HT-29 (cell line): ENCODE data around the gene MAN1B1. TPM values are rescaled to one million over a fixed set of nuclear protein-coding genes. Genes with fewer than 3 reads are reported as not detected.
A peak's percentile ranks its signal among the peaks of the same experiment; 100 is the strongest.
"Not testable (repeated sequence)": the region's sequence is repeated elsewhere in the genome, so short reads cannot be mapped to it uniquely, and the experiment has no call there.

Experiments used
- DNase-seq: peaks from one replicate; pipeline ENCODE4 v3.0.0-alpha.2; 2015; ENCODE audit warnings: low spot score
- total RNA-seq: library from RNA; depleted of rRNA; stranded (reverse); fragments of >200 nt; shearing (Covaris generic); gene quantifications from 2 replicates; pipeline ENCODE4 v1.2.3, GENCODE V29; 2014

The MAN1B1 gene
- total RNA-seq, 1 experiment from 2014 or later: 104 TPM

DNA sequence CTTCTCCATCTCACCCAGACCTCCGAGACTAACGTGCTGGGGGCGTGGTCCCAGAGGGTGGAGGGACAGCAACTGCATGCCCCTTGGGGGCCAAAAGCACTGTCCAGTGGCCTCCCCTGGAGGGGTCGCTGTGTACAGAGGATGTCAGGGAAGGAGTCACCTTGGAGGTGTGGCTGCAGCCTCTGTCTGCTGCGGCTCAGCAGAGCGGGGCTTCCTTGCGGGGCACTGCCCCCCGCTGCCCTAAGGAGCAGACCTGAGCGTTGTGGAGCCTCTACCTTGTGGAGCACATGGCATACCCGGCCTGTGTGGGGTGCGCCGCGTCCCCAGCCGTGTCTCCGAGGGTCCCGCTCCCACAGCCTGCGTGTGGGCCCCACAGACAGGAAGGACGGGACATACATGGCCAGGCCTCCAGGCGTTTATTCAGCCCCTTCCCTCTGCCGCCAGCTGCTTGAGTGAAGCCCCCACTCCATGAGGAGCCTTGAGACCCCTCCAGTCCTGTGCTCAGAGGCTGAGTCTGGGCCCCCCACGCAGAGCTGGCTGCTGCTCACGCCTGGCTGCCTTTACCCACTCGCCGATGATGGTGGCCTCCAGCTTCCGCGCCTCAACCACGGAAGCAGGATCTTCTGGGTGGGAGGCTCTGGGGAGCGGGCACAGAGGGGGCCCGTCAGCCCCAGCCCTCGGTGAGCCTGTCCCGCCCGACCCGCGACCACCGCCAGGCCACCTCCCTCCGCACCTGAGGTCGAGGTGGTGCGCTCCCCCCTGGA lies 23.5 kb downstream of the MAN1B1 start:
- DNase-seq: no peak

DNA sequence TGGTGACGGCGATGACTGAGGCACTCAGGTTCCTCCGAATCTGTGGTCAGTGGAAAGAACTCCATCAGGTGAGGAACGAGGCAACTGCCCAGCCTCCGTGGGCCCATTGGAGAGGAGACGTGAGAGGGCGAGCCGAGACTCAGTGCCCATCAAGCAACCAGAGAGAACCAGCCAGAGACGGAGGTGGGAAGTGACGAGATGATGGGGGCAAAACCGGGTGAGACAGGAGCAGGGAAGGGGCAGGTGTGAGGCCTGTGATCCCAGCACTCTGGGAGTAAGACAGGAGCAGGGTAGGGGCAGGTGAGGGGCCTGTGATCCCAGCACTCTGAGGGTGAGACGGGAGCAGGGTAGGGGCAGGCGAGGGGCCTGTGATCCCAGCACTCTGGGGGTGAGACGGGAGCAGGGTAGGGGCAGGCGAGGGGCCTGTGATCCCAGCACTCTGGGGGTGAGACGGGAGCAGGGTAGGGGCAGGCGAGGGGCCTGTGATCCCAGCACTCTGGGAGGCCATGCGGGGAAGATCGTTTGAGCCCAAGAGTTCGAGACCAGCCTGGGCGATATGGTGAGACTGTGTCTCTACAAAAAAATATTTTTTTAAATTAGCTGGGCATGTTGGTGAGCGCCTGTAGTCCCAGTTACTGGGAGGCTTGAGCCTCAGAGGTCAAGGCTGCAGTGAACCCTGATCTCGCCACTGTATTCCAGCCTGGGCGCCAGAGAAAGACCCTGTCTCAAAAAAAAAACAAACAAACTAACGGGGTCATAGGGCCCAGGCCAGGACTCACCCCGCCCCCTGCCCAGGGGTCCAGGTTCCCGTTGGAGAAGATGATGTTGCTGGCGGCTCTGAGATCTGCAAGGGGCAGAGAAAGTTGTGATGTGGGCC lies 24.4 kb downstream of the MAN1B1 start:
- DNase-seq: no peak

DNA sequence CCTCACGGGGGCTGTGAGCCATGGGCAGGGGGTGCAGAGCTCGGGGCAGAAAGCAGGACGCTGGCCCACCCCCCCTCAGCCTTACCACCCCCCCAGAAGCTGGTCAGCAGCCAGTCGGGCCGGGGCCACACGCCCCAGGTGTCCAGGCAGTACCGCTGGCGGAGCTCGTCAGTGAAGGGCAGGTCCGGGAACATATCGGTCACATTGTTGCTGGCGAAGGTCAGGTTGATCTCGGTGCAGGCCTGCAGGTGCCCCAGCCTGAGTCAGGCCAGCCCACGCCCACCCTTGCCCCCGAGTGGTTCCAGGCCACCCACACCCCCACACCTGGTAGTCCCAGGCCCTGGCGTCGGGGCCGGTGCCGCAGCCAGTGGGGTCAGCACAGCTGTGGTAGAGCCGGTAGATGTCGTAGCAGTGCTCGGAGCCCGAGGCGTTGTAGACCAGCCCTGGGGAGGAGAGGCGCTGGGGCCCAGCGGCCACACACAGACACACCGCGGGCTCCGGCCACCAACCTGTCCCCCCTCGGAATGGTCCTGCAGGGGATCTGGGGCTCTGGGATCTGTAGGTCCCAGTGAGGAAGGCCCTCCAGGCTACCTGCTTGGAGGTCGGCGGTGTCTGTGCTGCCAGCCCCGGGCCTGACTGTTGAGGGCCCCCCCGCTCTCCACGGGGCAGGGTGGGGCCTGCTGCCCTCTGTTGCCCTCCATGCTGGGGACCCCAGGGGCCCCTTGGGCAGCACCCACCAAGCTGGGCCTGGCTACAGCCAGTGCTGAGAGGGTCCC lies 25.2 kb downstream of the MAN1B1 start:
- no peak for DNase-seq

DNA sequence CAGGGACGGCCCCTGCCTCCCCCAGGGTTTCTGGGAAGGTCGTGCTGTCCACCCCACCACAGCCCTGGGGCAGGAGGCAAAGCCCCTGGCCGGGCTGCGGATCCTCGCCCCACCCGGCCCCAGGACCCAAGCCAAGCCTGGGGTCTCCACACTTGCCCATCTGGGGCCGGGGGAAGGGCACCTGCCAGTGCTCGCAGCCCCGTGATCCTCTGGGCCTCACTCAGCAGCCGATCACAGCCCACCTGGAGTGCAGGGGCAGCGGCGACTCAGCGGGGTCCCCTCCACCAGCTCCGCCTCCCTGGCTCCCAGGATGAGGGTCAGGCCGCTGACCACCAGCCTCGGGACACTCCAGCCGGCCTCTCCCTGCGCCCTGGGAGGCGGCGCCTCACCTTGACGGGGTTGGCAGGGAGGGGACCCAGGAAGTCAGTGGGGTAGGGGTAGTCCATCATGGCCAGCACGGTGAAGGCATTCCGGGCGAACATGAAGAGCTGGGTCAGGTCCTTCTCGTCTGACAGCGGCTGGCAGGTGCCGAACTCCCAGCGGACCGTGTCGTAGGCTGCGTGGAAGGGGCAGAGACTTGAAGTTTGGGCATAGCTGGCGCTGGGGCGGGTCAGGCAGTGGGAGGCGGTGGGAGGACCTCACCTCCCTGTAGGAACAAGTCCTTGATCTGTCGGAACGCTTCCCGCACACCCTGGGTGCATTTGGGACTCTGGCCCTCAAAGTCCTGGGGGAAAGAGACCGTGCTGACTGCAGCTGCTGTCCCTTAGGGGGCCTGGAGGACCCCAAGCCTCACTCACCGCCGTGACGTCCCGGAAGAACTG lies 26.0 kb downstream of the MAN1B1 start:
- DNase-seq: no peak

DNA sequence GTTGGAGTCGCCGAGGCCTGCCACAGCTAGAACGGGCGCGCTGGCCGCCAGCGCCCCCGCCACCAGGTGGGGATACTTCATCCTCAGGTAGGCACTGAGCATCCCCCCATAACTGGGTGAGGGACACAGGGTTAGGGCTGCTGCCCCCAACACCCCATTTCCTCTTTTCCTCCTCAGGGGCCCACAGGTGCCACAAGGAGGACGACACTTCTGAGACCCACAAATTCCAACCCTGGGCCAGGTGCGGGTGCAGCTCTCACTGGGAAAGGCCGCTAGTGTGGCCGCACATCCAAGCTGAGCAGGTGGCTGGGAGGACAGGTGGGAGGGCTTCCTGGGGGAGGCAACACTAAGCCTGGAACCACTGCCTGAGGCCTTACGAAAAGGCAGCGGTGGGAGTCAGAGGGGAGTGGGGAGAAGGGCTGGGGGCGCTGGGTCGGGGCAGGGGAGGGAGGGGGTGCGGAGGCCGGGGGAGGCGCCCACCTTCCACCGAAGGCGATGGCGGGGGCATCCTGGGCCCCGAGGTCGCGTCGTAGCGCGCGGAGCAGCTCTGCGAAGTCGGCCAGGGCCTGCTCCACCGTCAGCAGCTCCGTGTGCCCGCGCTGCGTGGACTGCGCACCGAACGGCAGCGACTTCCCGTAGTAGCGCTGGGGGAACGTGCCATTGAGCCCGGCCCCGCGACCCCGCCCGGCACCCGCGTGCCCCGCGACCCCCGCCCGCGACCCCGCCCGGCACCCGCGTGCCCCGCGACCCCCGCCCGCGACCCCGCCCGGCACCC lies 26.8 kb downstream of the MAN1B1 start:
- no peak for DNase-seq

DNA sequence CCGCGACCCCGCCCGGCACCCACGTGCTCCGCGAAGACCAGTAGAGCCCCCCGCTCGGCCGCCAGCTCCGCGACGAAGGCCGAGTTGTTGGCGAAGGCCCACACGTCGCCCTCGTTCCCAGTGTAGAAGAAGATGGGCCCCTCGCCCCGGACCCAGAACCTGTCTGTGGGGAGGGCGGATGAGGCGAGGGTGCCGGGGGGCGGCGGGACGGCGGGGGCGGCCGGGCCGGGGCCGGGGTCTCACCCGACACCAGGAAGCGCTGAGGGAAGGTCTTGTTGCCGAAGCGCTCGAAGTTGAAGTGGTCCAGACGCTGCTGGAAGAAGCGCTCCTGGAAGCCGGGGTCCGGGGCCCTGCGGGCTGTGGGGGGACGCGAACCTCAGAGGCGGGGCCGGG lies 27.4 kb downstream of the MAN1B1 start:
- DNase-seq: no peak

DNA sequence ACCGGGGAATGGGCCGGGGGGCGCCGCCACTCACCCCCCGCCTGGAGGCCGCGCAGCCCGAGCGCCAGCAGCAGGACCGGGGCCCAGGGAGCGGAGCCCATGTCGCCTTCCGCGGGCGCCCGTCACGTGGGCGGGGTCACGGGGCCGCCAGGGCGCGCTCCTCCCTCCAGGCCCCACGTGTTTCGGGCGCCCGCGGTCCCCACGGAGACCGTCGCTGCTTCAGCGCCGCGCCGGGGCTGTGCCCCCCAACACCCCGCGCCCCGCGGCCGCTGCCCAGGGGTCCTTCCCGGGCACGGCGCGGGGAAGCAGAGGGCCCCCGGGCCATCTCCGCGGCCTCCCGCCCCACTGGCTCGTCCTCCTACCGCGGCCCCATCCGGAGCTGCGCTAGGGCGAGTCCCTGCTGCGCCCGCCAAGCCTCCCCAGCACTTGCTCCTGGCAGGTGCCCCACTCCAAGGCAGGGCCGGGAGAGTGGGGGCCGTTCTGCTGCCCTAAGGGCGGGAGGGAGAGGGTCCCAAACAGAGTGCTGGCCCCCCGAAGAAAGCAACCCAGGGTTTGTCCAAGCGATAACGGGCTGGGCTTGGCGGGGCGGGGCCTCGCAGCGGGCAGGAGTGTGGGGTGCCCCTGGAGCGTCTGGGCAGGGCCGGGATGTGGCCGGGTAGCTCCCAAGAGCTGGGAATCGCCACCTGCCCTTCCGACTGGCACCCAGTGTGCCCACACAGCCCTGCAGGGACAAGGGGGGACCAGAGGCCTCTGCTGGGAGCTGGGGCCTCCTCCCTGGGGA lies 28.0 kb downstream of the MAN1B1 start, which contains the start of gene DPP7:
TSS of gene DPP7 (minus strand) at position 121 of the 781 bp plus-strand sequence. CDS start at position 101, 20 bp downstream.
- peak; percentile 56 for DNase-seq

DNA sequence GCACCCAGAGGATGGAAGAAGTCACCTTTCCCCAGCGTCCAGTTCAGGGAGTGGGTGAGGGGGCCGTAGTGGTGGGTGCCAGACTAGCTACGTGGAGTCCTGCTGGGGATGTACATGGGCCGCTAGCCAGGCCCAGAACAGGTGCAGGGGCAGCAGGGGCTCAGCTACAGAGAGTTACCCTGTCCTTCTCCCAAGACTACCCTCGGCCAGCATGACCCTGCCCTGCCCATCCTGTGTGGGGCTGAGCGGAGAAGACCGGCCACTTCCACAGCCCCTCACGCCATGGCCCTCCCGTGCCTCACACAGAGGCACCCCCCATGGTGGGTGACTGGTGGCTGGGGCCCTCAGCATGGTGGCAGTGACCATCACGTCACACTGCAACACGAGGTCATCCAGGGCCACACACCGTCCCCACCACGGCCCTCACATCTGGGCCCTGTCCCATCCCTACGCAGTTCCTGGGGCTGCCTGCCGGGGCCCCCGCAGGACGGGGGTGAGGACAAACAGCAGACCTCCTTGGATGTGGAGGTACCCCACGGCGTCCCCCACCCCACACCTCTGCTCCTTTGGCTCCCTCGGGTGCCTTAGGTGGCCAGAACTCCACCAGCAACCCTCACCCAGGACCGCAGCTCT lies 28.7 kb downstream of the MAN1B1 start:
- no peak for DNase-seq

DNA sequence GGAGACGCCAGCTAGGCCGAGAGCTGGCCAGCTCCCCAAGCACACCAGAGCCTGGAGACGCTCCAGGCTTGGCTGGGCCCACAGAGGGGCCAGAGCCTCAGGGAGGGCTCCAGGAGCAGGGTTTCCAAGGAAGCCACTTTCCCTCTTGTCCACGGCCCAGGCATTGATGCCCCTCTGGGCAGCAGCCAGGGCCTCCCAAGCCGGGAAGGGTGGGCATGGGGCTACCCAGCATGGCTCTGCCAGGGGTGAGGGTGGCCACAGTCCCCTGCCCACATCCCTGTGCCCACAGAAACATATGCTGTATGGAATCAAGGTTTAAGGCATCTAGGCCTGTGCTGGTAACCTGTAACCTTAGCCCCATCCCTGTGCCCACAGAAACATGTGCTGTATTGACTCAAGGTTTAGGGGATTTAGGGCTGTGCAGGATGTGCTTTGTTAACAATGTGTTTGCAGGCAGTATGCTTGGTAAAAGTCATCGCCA lies 29.3 kb downstream of the MAN1B1 start:
- DNase-seq: no peak

DNA sequence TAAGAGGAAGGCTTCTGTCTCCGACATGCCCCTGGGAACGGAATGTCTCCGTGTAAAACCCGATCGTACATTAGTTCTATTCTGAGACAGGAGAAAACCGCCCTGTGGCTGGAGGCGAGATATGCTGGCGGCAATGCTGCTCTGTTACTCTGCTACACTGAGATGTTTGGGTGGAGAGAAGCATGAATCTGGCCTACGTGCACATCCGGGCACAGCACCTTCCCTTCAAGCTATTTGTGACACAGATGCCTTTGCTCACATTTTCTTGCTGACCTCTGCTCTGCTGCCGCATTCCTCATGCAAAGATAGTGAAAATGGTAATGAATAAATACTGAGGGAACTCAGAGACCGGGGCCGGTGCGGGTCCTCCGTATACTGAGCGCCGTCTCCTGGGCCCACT lies 29.9 kb downstream of the MAN1B1 start:
- no peak for DNase-seq

DNA sequence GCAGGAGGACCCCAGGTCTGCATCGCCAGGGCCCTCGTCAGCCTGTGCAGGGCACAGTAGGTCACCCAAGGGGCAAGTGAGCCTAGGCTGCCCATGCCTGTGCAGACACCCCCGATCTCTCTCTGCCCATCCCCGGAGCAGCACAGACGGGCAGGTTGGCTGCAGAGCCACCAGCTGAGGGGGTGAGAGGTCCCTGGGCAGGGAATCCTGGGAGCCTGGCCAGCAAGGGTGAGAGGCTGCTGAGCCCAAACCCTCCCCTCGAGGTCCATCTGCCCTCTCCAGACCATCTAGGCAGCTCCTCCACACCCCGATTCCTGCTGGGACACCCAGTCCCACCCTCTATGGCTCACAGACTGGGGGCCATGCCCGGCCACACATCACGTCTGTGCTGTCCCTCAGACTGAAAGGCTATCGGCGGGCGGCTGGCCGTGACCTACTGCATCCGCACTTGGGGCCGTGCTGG lies 30.5 kb downstream of the MAN1B1 start:
- no peak for DNase-seq

DNA sequence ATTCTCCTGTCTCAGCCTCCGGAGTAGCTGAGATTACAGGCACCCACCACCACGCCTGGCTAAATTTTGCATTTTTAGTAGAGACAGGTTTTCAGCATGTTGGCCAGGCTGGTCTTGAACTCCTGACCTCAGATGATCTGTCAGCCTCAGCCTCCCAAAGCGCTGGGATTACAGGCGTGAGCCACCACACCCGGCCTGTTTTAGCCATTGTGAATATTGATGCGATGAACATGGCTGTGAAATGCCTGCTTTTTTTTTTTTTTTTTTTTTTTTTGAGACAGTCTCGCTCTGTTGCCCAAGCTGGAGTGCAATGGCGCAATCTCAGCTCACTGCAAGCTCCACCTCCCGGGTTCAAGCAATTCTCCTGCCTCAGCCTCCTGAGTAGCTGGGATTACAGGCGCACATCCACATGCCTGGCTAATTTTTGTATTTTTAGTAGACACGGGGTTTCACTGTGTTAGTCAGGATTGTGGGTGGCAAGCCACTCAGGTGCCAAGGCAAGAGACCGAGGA lies 31.4 kb downstream of the MAN1B1 start:
- not testable (repeated sequence) for DNase-seq

DNA sequence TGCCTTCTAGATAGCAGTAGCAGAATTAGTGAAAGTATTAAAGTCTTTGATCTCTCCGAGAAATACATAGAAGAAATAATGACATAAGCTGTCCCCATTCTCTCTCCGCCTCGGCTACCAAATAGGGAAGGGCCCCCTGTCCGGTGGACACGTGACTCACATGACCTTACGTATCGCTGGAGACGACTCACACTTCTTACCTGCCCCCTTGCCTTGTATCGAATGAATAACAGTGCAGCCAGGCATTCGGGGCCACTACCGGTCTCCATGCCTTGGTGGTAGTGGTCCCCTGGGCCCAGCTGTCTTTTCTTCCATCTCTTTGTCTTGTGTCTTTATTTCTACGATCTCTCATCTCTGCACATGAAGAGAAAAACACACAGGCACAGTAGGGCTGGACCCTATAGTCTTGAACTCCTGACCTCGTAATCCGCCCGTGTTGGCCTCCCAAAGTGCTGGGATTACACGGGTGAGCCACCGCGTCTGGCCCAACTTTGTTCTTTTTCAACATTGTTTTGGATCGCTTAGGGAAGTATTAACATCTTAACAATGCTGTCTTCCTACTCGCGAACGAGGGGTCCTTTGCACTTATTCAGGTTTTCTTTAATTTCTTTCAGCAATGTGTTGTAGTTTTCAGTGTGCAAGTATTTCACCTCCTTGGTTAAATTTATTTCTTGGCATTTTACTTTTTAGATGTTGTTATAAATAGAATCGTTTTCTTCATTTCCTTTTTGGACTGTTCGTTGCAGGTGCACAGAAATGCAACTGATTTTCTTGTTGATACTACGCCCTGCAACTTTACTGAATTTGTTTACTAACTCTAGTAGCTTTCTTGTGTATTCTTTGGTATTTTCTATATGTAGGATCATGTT lies 35.4 kb downstream of the MAN1B1 start:
- DNase-seq: not testable (repeated sequence)

DNA sequence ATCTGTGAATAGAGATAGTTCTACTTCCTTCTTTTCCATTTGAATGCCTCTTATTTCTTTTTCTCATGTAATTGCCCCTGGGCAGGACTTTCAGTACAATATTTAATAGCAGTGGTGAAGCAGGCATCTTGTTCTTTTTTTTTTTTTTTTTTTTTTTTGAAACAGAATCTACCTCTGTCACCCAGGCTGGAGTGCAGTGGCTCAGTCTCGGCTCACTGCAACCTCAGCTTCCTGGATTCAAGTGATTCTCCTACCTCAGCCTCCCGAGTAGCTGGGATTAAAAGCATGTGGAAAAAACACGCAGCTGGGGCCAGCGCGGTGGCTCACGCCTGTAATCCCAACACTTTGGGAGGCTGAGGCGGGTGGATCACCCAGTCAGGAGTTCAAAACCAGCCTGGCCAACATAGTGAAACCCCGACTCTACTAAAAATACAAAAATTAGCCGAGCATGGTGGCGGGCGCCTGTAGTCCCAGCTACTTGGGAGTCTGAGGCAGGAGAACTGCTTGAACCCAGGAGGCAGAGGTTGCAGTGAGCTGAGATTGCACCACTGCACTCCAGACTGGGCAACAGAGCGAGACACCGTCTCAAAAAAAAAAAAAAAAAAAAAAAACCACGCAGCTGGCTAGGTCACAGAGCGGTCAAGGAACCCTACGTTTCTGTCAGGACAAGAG lies 36.1 kb downstream of the MAN1B1 start:
- DNase-seq: not testable (repeated sequence)

DNA sequence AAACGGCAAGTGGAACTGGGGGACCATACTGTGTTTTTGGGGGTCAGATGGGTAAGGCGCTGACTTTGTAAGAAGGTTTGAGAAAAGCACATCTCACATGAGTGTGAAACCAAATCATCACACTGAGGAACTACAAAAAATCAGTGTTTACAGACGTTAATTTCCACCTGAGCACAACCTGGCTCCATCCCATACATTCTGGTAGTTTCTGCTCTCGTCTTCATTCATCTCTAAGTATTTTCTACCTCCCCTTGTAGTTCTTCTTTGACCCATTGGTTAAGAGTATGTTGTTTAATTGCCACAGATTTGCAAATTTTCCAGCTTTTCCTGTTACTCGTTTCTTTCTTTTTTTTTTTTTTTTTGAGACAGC lies 36.7 kb downstream of the MAN1B1 start:
- no peak for DNase-seq

DNA sequence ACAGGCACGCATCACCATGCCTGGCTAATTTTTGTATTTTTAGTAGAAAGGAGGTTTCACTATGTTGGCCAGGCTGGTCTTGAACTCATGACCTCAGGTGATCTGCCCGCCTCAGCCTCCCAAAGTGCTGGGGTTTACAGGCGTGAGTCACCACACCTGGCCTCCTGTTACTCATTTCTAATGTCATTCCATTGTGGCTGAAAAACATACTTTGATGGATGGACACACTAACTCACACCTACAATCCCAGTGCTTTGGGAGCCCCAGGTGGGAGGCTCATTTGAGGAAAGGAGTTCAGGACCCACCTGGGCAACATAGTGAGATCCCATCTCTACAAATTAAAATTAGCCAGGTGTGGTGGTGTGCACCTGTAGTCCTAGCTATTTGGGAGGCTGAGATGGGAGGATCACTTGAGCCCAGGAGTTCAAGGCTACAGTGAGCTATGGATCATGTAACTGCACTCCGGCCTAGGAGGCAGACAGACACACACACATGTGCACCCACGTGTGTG lies 37.2 kb downstream of the MAN1B1 start:
- not testable (repeated sequence) for DNase-seq

DNA sequence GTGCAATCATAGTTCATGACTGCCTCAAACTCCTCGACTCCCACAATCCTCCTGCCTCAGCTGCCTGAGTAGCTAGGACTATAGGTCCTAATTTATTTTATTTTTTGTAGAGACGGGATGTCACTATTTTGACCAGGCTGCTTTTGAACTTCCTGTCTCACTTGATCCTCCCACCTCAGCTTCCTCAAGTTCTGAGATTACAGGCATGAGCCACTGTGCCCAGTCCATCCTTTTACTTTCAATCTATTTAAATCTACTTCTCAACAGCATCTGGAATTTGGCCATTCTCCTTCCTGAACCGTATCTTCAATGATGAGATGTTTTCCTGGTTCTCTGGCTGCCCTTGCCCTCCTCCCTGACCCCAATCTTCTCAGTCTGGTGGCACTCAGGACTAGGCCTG lies 40.0 kb downstream of the MAN1B1 start:
- DNase-seq: no peak
